ENCODE measurements around the gene UBE2E2.

Gene UBE2E2

GRCh38 chr3:23459889-23460546, 256.9 kb downstream of the UBE2E2 start:
- Histone ChIP-seq H2BK120ac (ENCODE audit: low read depth, low read length) (no peak overlapping the region), H3K9ac (ENCODE audit: low read depth, low read length, poor library complexity) (no peak overlapping the region), H3K9me3 (replicated peaks in 1 of 2; ENCODE audit: control insufficient read depth in 2 of 2, insufficient read depth in 1 of 2, low read depth in 1 of 2, low read length in 2 of 2) (no peaks in the 10 kb centered on the region), H3K4me3 (ENCODE audit: low read length in 2 of 2) (no peak overlapping the region), H2AK5ac (ENCODE audit: low read depth, low read length) (no peak overlapping the region), H2AFZ (ENCODE audit: low read length) (no peak overlapping the region), H3K18ac (ENCODE audit: low read length) (no peak overlapping the region), H3K27ac (replicated peaks; ENCODE audit: low read length) (no peak overlapping the region), H4K8ac (ENCODE audit: low read depth, low read length) (no peak overlapping the region), H3K4ac (ENCODE audit: low read length) (no peak overlapping the region), H3K27me3 (ENCODE audit: control insufficient read depth in 3 of 3, insufficient read depth in 3 of 3, low read depth in 1 of 3, low read length in 3 of 3) (no peaks in the 10 kb centered on the region), H2BK12ac (ENCODE audit: low read length) (no peak overlapping the region), H3K4me1 (ENCODE audit: control insufficient read depth in 2 of 2, insufficient read depth in 1 of 2, low read depth in 1 of 2, low read length in 2 of 2) (no peaks in the 10 kb centered on the region), H2BK5ac (ENCODE audit: low read length) (no peak overlapping the region), H3K14ac (ENCODE audit: low read length) (no peak overlapping the region), H3K23ac (ENCODE audit: low read depth, low read length, poor library complexity) (no peak overlapping the region), H3K36me3 (replicated peaks in 1 of 2; ENCODE audit: control insufficient read depth in 2 of 2, insufficient read depth in 2 of 2, low read length in 2 of 2) (no peaks in the 10 kb centered on the region), H3K79me1 (ENCODE audit: low read depth, low read length) (no peaks in the 10 kb centered on the region), H4K91ac (ENCODE audit: low read depth, low read length, poor library complexity) (no peak overlapping the region), H3K4me2 (ENCODE audit: insufficient read depth, low read length, poor library complexity, severe bottlenecking) (no peak overlapping the region), H2BK15ac (ENCODE audit: low read length) (no peak overlapping the region)
- WGBS, 2 donors (ENCODE audit: extremely low coverage in 2 of 2, insufficient read length in 2 of 2, insufficient replicate concordance in 1 of 2) = no CpG with 5 or more reads among the region's 4 CpGs
- no peak for DNase-seq (ENCODE audit: low spot score)

GRCh38 chr3:23461069-23461468, 257.9 kb downstream of the UBE2E2 start:
- Histone ChIP-seq H3K27me3 (ENCODE audit: control insufficient read depth in 3 of 3, insufficient read depth in 3 of 3, low read depth in 1 of 3, low read length in 3 of 3) (no peaks in the 10 kb centered on the region), H3K4me3 (ENCODE audit: low read length in 2 of 2) (no peak overlapping the region), H2AFZ (ENCODE audit: low read length) (no peak overlapping the region), H3K9me3 (replicated peaks in 1 of 2; ENCODE audit: control insufficient read depth in 2 of 2, insufficient read depth in 1 of 2, low read depth in 1 of 2, low read length in 2 of 2) (no peaks in the 10 kb centered on the region), H3K79me1 (ENCODE audit: low read depth, low read length) (no peaks in the 10 kb centered on the region), H2BK15ac (ENCODE audit: low read length) (no peak overlapping the region), H3K23ac (ENCODE audit: low read depth, low read length, poor library complexity) (no peak overlapping the region), H2BK12ac (ENCODE audit: low read length) (no peak overlapping the region), H4K8ac (ENCODE audit: low read depth, low read length) (no peak overlapping the region), H3K36me3 (replicated peaks in 1 of 2; ENCODE audit: control insufficient read depth in 2 of 2, insufficient read depth in 2 of 2, low read length in 2 of 2) (no peaks in the 10 kb centered on the region), H3K9ac (ENCODE audit: low read depth, low read length, poor library complexity) (no peak overlapping the region), H3K4me2 (ENCODE audit: insufficient read depth, low read length, poor library complexity, severe bottlenecking) (no peak overlapping the region), H3K4me1 (ENCODE audit: control insufficient read depth in 2 of 2, insufficient read depth in 1 of 2, low read depth in 1 of 2, low read length in 2 of 2) (no peaks in the 10 kb centered on the region), H3K14ac (ENCODE audit: low read length) (no peak overlapping the region), H2BK120ac (ENCODE audit: low read depth, low read length) (no peak overlapping the region), H2AK5ac (ENCODE audit: low read depth, low read length) (no peak overlapping the region), H3K18ac (ENCODE audit: low read length) (no peak overlapping the region), H2BK5ac (ENCODE audit: low read length) (no peak overlapping the region), H4K91ac (ENCODE audit: low read depth, low read length, poor library complexity) (no peak overlapping the region), H3K4ac (ENCODE audit: low read length) (no peak overlapping the region), H3K27ac (replicated peaks; ENCODE audit: low read length) (no peak overlapping the region)
- DNase-seq (ENCODE audit: low spot score) = no peak
- WGBS, 2 donors (ENCODE audit: extremely low coverage in 2 of 2, insufficient read length in 2 of 2, insufficient replicate concordance in 1 of 2) = no CpG with 5 or more reads among the region's 3 CpGs

GRCh38 chr3:23463791-23464190, 260.7 kb downstream of the UBE2E2 start:
- H3K79me1 ChIP-seq (ENCODE audit: low read depth, low read length) = no peaks in the 10 kb centered on the region
- no peak overlapping the region for H3K23ac ChIP-seq (ENCODE audit: low read depth, low read length, poor library complexity)
- no peak overlapping the region for H3K4me3 ChIP-seq (ENCODE audit: low read length in 2 of 2)
- H2AFZ ChIP-seq (ENCODE audit: low read length) = no peak overlapping the region
- no peak overlapping the region for H2BK5ac ChIP-seq (ENCODE audit: low read length)
- no peak overlapping the region for H4K8ac ChIP-seq (ENCODE audit: low read depth, low read length)
- no peak overlapping the region for H4K91ac ChIP-seq (ENCODE audit: low read depth, low read length, poor library complexity)
- no peak overlapping the region for H2BK12ac ChIP-seq (ENCODE audit: low read length)
- H3K9ac ChIP-seq (ENCODE audit: low read depth, low read length, poor library complexity) = no peak overlapping the region
- no CpG with 5 or more reads among the region's 3 CpGs for WGBS, 2 donors (ENCODE audit: extremely low coverage in 2 of 2, insufficient read length in 2 of 2, insufficient replicate concordance in 1 of 2)
- H2BK15ac ChIP-seq (ENCODE audit: low read length) = no peak overlapping the region
- H3K27ac ChIP-seq (replicated peaks; ENCODE audit: low read length) = no peak overlapping the region
- no peaks in the 10 kb centered on the region for H3K9me3 ChIP-seq (replicated peaks in 1 of 2; ENCODE audit: control insufficient read depth in 2 of 2, insufficient read depth in 1 of 2, low read depth in 1 of 2, low read length in 2 of 2)
- no peak for DNase-seq (ENCODE audit: low spot score)
- H3K36me3 ChIP-seq (replicated peaks in 1 of 2; ENCODE audit: control insufficient read depth in 2 of 2, insufficient read depth in 2 of 2, low read length in 2 of 2) = no peaks in the 10 kb centered on the region
- no peak overlapping the region for H2AK5ac ChIP-seq (ENCODE audit: low read depth, low read length)
- no peaks in the 10 kb centered on the region for H3K27me3 ChIP-seq (ENCODE audit: control insufficient read depth in 3 of 3, insufficient read depth in 3 of 3, low read depth in 1 of 3, low read length in 3 of 3)
- no peak overlapping the region for H3K14ac ChIP-seq (ENCODE audit: low read length)
- no peak overlapping the region for H3K18ac ChIP-seq (ENCODE audit: low read length)
- H3K4me2 ChIP-seq (ENCODE audit: insufficient read depth, low read length, poor library complexity, severe bottlenecking) = no peak overlapping the region
- H3K4me1 ChIP-seq (ENCODE audit: control insufficient read depth in 2 of 2, insufficient read depth in 1 of 2, low read depth in 1 of 2, low read length in 2 of 2) = no peaks in the 10 kb centered on the region
- H3K4ac ChIP-seq (ENCODE audit: low read length) = no peak overlapping the region
- no peak overlapping the region for H2BK120ac ChIP-seq (ENCODE audit: low read depth, low read length)

GRCh38 chr3:23465569-23465968, 262.4 kb downstream of the UBE2E2 start:
- H3K36me3 ChIP-seq (replicated peaks in 1 of 2; ENCODE audit: control insufficient read depth in 2 of 2, insufficient read depth in 2 of 2, low read length in 2 of 2) = no peaks in the 10 kb centered on the region
- no peaks in the 10 kb centered on the region for H3K79me1 ChIP-seq (ENCODE audit: low read depth, low read length)
- no peak for DNase-seq (ENCODE audit: low spot score)
- H3K27ac ChIP-seq (replicated peaks; ENCODE audit: low read length) = no peak overlapping the region
- no peak overlapping the region for H3K4me2 ChIP-seq (ENCODE audit: insufficient read depth, low read length, poor library complexity, severe bottlenecking)
- no peak overlapping the region for H3K4me3 ChIP-seq (ENCODE audit: low read length in 2 of 2)
- no peak overlapping the region for H2BK15ac ChIP-seq (ENCODE audit: low read length)
- no peak overlapping the region for H2BK12ac ChIP-seq (ENCODE audit: low read length)
- H2AK5ac ChIP-seq (ENCODE audit: low read depth, low read length) = no peak overlapping the region
- H3K9ac ChIP-seq (ENCODE audit: low read depth, low read length, poor library complexity) = no peak overlapping the region
- H3K9me3 ChIP-seq (replicated peaks in 1 of 2; ENCODE audit: control insufficient read depth in 2 of 2, insufficient read depth in 1 of 2, low read depth in 1 of 2, low read length in 2 of 2) = no peaks in the 10 kb centered on the region
- no peaks in the 10 kb centered on the region for H3K27me3 ChIP-seq (ENCODE audit: control insufficient read depth in 3 of 3, insufficient read depth in 3 of 3, low read depth in 1 of 3, low read length in 3 of 3)
- no peaks in the 10 kb centered on the region for H3K4me1 ChIP-seq (ENCODE audit: control insufficient read depth in 2 of 2, insufficient read depth in 1 of 2, low read depth in 1 of 2, low read length in 2 of 2)
- no peak overlapping the region for H2BK5ac ChIP-seq (ENCODE audit: low read length)
- H2BK120ac ChIP-seq (ENCODE audit: low read depth, low read length) = no peak overlapping the region
- H4K8ac ChIP-seq (ENCODE audit: low read depth, low read length) = no peak overlapping the region
- no peak overlapping the region for H3K18ac ChIP-seq (ENCODE audit: low read length)
- H2AFZ ChIP-seq (ENCODE audit: low read length) = no peak overlapping the region
- no peak overlapping the region for H3K4ac ChIP-seq (ENCODE audit: low read length)
- H4K91ac ChIP-seq (ENCODE audit: low read depth, low read length, poor library complexity) = no peak overlapping the region
- no peak overlapping the region for H3K14ac ChIP-seq (ENCODE audit: low read length)
- H3K23ac ChIP-seq (ENCODE audit: low read depth, low read length, poor library complexity) = no peak overlapping the region
